Activated CD8-positive, alpha-beta T cell treated with anti-CD3 and anti-CD28 coated beads for 36 hours (primary cell): ENCODE data around the gene RNF34. TPM values are rescaled to one million over a fixed set of nuclear protein-coding genes. Genes with fewer than 3 reads are reported as not detected.

Source experiments
- ATAC-seq: fragments of 200-7000 bp; cut with Tn5 transposase; one replicate; pipeline ENCODE4 v1.10.0; 2021; ENCODE audit warnings: mild to moderate bottlenecking, moderate library complexity
- CTCF ChIA-PET: fragments of 350-600 bp; sonication (Branson Sonifier 250); formaldehyde crosslinking; loops from one replicate; lab custom pipeline; 2021; ENCODE audit warnings: antibody characterized with exemption; lab: Charles Lee
- POLR2A ChIA-PET: fragments of 350-600 bp; sonication (Branson Sonifier 250); formaldehyde crosslinking; loops from one replicate; lab custom pipeline; 2021; ENCODE audit warnings: antibody characterized with exemption; lab: Charles Lee
- DNase-seq: peaks from one replicate; pipeline ENCODE4 v3.0.0-alpha.2; 2020
- H3K27ac Mint-ChIP-seq: one replicate; pipeline ENCODE4 v1.8.0; 2021; ENCODE audit warnings: mild to moderate bottlenecking, mixed read lengths
- H3K27me3 Mint-ChIP-seq: one replicate; pipeline ENCODE4 v1.8.0; 2021; ENCODE audit warnings: mixed read lengths
- H3K36me3 Mint-ChIP-seq: one replicate; pipeline ENCODE4 v1.8.0; 2021; ENCODE audit warnings: low read depth, mixed read lengths
- H3K4me1 Mint-ChIP-seq: one replicate; pipeline ENCODE4 v1.8.0; 2021; ENCODE audit warnings: low read depth, mixed read lengths
- H3K4me3 Mint-ChIP-seq: one replicate; pipeline ENCODE4 v1.8.0; 2021; ENCODE audit warnings: mild to moderate bottlenecking, moderate library complexity, mixed read lengths
- H3K9me3 Mint-ChIP-seq: one replicate; pipeline ENCODE4 v1.8.0; 2021; ENCODE audit warnings: mixed read lengths
- intact Hi-C: fragments of 100-400 bp; cut with micrococcal nuclease; formaldehyde crosslinking; loops from one replicate; pipeline ENCODE4 v1.10.0; 2022
- microRNA-seq: library from miRNA; unstranded; fragments of <30 nt; microRNA quantifications from one replicate; pipeline ENCODE4 v1.2.0, GENCODE V29; 2022; ENCODE audit warnings: borderline microRNAs expressed, borderline replicate concordance
- total RNA-seq, 2 experiments: library from RNA; stranded (reverse); gene quantifications; one replicate each; pipeline ENCODE4 v1.2.3, GENCODE V29; 2021
- TF ChIP-seq, protein P1 (sequence below): fragments of 200-600 bp; IDR thresholded peaks from one replicate; pipeline ENCODE4 v1.8.0; 2022; ENCODE audit warnings: antibody characterized with exemption, mild to moderate bottlenecking

RNF34 gene
- total RNA-seq, 2 experiments from 2014 or later: 44.1 to 44.9 TPM

DNA sequence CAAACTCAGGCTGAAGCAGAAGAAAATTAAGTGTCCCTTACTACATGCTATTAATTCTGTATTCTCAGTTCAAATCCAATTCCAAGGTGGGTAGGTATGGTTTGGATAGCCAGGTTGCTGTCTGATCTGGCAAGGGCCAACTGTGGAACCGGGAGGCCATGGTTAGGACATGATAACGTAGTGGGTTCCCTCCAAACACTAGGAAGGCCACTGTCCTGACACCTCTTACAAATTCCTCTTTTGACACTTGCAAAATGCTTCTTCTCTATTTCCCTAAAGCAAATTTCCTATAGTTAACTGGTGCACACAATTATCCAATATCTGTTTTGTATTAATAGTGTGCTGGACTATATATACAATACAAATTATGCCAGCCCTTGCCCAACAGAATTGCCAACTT is 70.8 kb downstream of the RNF34 start:
- H3K4me1 Mint-ChIP-seq: peaks cover 12% of the 10 kb centered on the region
- DNase-seq (no peak), ATAC-seq (no peak)
- ChIA-PET CTCF (no interaction called here), POLR2A (no interaction called here)
- no peaks in the 10 kb centered on the region for H3K27me3 Mint-ChIP-seq
- H3K9me3 Mint-ChIP-seq: no peaks in the 10 kb centered on the region
- intact Hi-C loops: no loop called here
- H3K4me3 Mint-ChIP-seq: no peak overlapping the region
- H3K27ac Mint-ChIP-seq: no peak overlapping the region
- TF ChIP-seq, protein P1, sequence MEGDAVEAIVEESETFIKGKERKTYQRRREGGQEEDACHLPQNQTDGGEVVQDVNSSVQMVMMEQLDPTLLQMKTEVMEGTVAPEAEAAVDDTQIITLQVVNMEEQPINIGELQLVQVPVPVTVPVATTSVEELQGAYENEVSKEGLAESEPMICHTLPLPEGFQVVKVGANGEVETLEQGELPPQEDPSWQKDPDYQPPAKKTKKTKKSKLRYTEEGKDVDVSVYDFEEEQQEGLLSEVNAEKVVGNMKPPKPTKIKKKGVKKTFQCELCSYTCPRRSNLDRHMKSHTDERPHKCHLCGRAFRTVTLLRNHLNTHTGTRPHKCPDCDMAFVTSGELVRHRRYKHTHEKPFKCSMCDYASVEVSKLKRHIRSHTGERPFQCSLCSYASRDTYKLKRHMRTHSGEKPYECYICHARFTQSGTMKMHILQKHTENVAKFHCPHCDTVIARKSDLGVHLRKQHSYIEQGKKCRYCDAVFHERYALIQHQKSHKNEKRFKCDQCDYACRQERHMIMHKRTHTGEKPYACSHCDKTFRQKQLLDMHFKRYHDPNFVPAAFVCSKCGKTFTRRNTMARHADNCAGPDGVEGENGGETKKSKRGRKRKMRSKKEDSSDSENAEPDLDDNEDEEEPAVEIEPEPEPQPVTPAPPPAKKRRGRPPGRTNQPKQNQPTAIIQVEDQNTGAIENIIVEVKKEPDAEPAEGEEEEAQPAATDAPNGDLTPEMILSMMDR: no peak
- peaks cover 6% of the 10 kb centered on the region for H3K36me3 Mint-ChIP-seq

DNA sequence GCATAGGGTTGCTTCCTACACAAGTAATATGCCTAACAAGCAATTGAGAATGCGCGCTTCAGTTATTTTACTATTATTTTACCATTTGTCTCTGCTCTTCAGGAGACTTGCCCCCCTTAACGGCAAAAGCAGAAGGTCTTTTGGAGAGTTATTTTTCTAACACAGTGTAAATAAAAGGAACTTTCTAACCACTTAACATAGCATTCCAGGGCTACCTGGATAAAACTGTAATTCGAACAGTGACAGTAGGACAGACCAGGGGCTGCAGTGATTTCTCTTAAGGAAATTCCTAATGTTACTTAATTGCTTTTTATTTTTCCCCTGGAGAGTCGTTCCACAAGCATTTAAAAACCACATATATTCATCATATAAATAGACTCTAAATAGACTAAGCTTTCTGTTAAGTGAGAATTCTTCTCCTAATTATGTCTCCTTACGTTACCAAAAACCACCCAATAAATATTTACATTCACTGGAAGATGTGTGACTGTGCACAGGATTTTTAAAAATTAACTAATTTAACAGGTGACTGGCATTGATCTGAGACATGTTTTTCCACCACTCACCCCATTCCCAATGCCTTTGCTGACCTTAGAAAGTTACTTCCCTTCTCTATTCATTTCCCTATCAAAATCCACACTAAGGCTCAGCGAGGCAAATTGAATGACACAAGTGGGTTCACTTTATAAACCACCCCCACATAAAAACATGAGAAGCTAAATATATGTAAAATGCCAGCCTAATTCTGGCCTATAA is 72.4 kb downstream of the RNF34 start:
- H3K4me3 Mint-ChIP-seq: no peak overlapping the region
- H3K27ac Mint-ChIP-seq: no peak overlapping the region
- H3K9me3 Mint-ChIP-seq: no peaks in the 10 kb centered on the region
- peaks cover 8% of the 10 kb centered on the region for H3K4me1 Mint-ChIP-seq
- intact Hi-C loops: no loop called here
- H3K36me3 Mint-ChIP-seq: no peaks in the 10 kb centered on the region
- TF ChIP-seq, protein P1: no peak
- DNase-seq (no peak), ATAC-seq (no peak)
- CTCF ChIA-PET: no interaction called here
- no peaks in the 10 kb centered on the region for H3K27me3 Mint-ChIP-seq
- POLR2A ChIA-PET: interaction anchor here (0.7 kb wide), 1 partner anchor 148 kb away, joined by 3 read pairs; no protein-coding TSS in a partner anchor

Small RNA genes within 50 kb of the gene (microRNA-seq; reads per million reads assigned to microRNA genes)
- gene MIR7107: not detected

Other genes starting within 250 kb of the RNF34 start
- 10 to 100 TPM; 12.2 to 15.1 TPM for gene P2RX4, start 190.0 kb upstream of the RNF34 start, total RNA-seq
- 10 to 100 TPM; 25.2 to 28.0 TPM for gene CAMKK2, start 103.4 kb upstream of the RNF34 start, total RNA-seq
- gene ANAPC5, start 47.7 kb upstream of the RNF34 start, total RNA-seq: 100 to 1,000 TPM; 122 TPM
- 10 to 100 TPM; 61.0 to 61.7 TPM for gene KDM2B, start 180.9 kb downstream of the RNF34 start, total RNA-seq
- 10 to 100 TPM; 37.0 to 38.1 TPM for gene ORAI1, start 226.4 kb downstream of the RNF34 start, total RNA-seq